Measurements from ENCODE around the gene TEDC2. TPM values are rescaled to one million over a fixed set of nuclear protein-coding genes. Genes with fewer than 3 reads are reported as not detected.

The TEDC2 gene
- total and polyA plus RNA-seq, 9 of the 15 experiments (the other 6 are each of a cell fraction or from before 2014, with no cell fraction given): 0.75 to 57.0 (median 17.6) TPM

DNA sequence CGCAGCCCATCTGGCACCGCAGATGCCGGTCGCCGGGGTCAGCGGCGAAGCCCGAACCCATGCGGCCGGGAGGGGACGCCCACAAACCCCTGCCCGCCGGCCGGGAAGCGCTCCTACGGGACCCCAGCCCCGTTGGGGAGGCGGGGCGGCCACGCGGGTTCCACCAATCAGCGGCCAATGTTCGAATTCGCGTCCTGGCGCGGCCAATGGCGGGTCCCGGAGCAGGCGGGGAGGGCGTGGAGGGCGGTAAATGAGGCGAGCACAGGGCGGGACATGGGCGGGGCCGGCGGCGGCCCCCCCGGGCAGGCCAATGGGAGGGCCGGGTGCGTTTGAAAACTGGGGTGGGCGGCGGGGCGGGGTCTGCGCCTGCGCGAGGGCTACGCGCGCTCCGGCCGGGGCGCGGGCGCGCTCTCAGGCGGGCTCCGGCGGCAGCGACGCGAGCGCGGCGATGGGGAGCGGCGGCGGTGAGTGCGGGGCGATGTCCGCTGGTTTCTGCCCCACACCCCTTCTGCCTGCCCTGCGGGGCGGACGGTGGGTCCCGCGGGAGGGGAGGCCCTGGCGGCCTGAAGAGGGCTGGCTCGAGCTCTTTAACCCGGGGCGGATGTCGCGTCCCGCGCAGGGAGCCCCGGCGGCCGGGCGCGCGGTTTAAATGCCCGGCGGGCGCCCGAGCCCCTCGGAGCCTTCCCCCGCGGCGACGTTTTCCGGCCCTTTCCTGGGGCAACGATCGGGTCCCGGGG lies 30.7 kb upstream of the TEDC2 start, which contains the start of gene CCNF (continued):
- TF ChIP-seq, protein P1, sequence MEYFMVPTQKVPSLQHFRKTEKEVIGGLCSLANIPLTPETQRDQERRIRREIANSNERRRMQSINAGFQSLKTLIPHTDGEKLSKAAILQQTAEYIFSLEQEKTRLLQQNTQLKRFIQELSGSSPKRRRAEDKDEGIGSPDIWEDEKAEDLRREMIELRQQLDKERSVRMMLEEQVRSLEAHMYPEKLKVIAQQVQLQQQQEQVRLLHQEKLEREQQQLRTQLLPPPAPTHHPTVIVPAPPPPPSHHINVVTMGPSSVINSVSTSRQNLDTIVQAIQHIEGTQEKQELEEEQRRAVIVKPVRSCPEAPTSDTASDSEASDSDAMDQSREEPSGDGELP (CRISPR knock-in tag; IDR thresholded peaks at IDR 0.05; ENCODE audit: borderline replicate concordance): peak; percentile 16; the same call in 1 of the 2 replicates
- TF ChIP-seq ZEB2 (IDR thresholded peaks at IDR 0.05): no peak
- TF ChIP-seq EGR1 (conservative IDR thresholded peaks at IDR 0.05): no peak
- TF ChIP-seq RBM25 (IDR thresholded peaks at IDR 0.05; ENCODE audit: low read depth, low read length, severe bottlenecking): peak; percentile 100
- peak; percentile 90 for TF ChIP-seq MBD2 (IDR thresholded peaks at IDR 0.05; ENCODE audit: borderline replicate concordance, low read depth)
- peak; percentile 79 for TF ChIP-seq CCNT2 (IDR thresholded peaks at IDR 0.05; ENCODE audit: borderline replicate concordance, extremely low read depth, insufficient read length, low read depth, low read length)
- TF ChIP-seq, protein P2, sequence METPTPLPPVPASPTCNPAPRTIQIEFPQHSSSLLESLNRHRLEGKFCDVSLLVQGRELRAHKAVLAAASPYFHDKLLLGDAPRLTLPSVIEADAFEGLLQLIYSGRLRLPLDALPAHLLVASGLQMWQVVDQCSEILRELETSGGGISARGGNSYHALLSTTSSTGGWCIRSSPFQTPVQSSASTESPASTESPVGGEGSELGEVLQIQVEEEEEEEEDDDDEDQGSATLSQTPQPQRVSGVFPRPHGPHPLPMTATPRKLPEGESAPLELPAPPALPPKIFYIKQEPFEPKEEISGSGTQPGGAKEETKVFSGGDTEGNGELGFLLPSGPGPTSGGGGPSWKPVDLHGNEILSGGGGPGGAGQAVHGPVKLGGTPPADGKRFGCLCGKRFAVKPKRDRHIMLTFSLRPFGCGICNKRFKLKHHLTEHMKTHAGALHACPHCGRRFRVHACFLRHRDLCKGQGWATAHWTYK (CRISPR knock-in tag; IDR thresholded peaks at IDR 0.05): peak; percentile 34; the same call in 1 of the 2 replicates
- TF ChIP-seq FOXA3 (CRISPR knock-in tag; conservative IDR thresholded peaks at IDR 0.05 in 1 of 2, IDR thresholded peaks at IDR 0.05 in 1 of 2): 0 out of 4 replicates have a peak, but pooled peaks of 1 of the 2 experiments have one; percentile 24
- no peak for TF ChIP-seq SIRT6 (IDR thresholded peaks at IDR 0.05; ENCODE audit: low read depth, low read length)
- no peak; a peak in 1 of 4 replicates for TF ChIP-seq RAD21 (CRISPR knock-in tag; conservative IDR thresholded peaks at IDR 0.05 in 1 of 2, IDR thresholded peaks at IDR 0.05 in 1 of 2)
- TF ChIP-seq ZNF165 (CRISPR knock-in tag; IDR thresholded peaks at IDR 0.05; ENCODE audit: borderline replicate concordance): 0 out of 2 replicates have a peak, but pooled peaks have one; percentile 22
- TF ChIP-seq, protein P3, sequence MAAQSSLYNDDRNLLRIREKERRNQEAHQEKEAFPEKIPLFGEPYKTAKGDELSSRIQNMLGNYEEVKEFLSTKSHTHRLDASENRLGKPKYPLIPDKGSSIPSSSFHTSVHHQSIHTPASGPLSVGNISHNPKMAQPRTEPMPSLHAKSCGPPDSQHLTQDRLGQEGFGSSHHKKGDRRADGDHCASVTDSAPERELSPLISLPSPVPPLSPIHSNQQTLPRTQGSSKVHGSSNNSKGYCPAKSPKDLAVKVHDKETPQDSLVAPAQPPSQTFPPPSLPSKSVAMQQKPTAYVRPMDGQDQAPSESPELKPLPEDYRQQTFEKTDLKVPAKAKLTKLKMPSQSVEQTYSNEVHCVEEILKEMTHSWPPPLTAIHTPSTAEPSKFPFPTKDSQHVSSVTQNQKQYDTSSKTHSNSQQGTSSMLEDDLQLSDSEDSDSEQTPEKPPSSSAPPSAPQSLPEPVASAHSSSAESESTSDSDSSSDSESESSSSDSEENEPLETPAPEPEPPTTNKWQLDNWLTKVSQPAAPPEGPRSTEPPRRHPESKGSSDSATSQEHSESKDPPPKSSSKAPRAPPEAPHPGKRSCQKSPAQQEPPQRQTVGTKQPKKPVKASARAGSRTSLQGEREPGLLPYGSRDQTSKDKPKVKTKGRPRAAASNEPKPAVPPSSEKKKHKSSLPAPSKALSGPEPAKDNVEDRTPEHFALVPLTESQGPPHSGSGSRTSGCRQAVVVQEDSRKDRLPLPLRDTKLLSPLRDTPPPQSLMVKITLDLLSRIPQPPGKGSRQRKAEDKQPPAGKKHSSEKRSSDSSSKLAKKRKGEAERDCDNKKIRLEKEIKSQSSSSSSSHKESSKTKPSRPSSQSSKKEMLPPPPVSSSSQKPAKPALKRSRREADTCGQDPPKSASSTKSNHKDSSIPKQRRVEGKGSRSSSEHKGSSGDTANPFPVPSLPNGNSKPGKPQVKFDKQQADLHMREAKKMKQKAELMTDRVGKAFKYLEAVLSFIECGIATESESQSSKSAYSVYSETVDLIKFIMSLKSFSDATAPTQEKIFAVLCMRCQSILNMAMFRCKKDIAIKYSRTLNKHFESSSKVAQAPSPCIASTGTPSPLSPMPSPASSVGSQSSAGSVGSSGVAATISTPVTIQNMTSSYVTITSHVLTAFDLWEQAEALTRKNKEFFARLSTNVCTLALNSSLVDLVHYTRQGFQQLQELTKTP (IDR thresholded peaks at IDR 0.05; ENCODE audit: low read depth in 1 of 2, partially characterized antibody in 2 of 2): no peak
- peak; percentile 34; the same call in 1 of the 2 replicates for TF ChIP-seq POLR2AphosphoS5 (IDR thresholded peaks at IDR 0.05; ENCODE audit: control insufficient read depth, insufficient read depth, low read depth, low read length)
- no peak for TF ChIP-seq NCOA6 (IDR thresholded peaks at IDR 0.05)
- TF ChIP-seq, protein P4, sequence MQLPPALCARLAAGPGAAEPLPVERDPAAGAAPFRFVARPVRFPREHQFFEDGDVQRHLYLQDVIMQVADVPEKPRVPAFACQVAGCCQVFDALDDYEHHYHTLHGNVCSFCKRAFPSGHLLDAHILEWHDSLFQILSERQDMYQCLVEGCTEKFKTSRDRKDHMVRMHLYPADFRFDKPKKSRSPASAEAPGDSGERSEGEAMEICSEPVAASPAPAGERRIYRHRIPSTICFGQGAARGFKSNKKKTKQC (CRISPR knock-in tag; IDR thresholded peaks at IDR 0.05): 0 out of 2 replicates have a peak, but pooled peaks have one; percentile 25
- TF ChIP-seq MEIS2 (IDR thresholded peaks at IDR 0.05; ENCODE audit: partially characterized antibody): peak; percentile 15
- TF ChIP-seq, protein P5, sequence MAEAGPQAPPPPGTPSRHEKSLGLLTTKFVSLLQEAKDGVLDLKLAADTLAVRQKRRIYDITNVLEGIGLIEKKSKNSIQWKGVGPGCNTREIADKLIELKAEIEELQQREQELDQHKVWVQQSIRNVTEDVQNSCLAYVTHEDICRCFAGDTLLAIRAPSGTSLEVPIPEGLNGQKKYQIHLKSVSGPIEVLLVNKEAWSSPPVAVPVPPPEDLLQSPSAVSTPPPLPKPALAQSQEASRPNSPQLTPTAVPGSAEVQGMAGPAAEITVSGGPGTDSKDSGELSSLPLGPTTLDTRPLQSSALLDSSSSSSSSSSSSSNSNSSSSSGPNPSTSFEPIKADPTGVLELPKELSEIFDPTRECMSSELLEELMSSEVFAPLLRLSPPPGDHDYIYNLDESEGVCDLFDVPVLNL (CRISPR knock-in tag; IDR thresholded peaks at IDR 0.05; ENCODE audit: low read depth): peak; percentile 53; the same call in 1 of the 2 replicates
- TF ChIP-seq ZBED1 (IDR thresholded peaks at IDR 0.05): 0 out of 2 replicates have a peak, but pooled peaks have one; percentile 31

All from K562 (cell line).